H1 (cell line): ENCODE results near the gene SLC48A1. TPM values are rescaled to one million over a fixed set of nuclear protein-coding genes. Genes with fewer than 3 reads are reported as not detected.

Source experiments
- CTCF ChIA-PET: fragments of 300-600 bp; sonication (Branson Sonifier 250); formaldehyde crosslinking; loops from one replicate; lab custom pipeline; 2021; ENCODE audit not compliant: partially characterized antibody; lab: Charles Lee
- POLR2A ChIA-PET: fragments of 300-600 bp; sonication (Branson Sonifier 250); formaldehyde crosslinking; loops from one replicate; lab custom pipeline; 2021; ENCODE audit warnings: inconsistent platforms; ENCODE audit not compliant: partially characterized antibody; lab: Charles Lee
- DNase-seq, 2 experiments: peaks; one replicate each; pipeline versions ENCODE4 v3.0.0 to v3.0.0-alpha.2; 2010 to 2022; ENCODE audit warnings: low spot score in 2 of 2, low read depth in 1 of 2, mixed read lengths in 1 of 2
- FAIRE-seq: peaks from 2 replicates; lab custom pipeline; 2011; peaks lifted over from hg19 to GRCh38; lab: Jason Lieb, UNC
- H2AFZ ChIP-seq: 2 replicates; pipeline ENCODE4 v1.8.1; 2012; ENCODE audit warnings: low read length, inconsistent platforms
- H2AK5ac ChIP-seq: 2 replicates; pipeline ENCODE4 v1.6.1; 2013; ENCODE audit warnings: low read depth, low read length
- H2BK120ac ChIP-seq: replicated peaks from 2 replicates; pipeline ENCODE3; 2013; ENCODE audit warnings: low read depth, low read length, inconsistent platforms
- H2BK12ac ChIP-seq: 2 replicates; pipeline ENCODE4 v1.6.1; 2013; ENCODE audit warnings: low read depth, low read length
- H2BK15ac ChIP-seq: 2 replicates; pipeline ENCODE4 v1.6.1; 2013; ENCODE audit warnings: low read length
- H2BK20ac ChIP-seq: 2 replicates; pipeline ENCODE4 v1.6.1; 2013; ENCODE audit warnings: low read length
- H2BK5ac ChIP-seq: 2 replicates; pipeline ENCODE4 v1.6.1; 2013; ENCODE audit warnings: low read depth, low read length
- H3K14ac ChIP-seq: 2 replicates; pipeline ENCODE4 v1.6.1; 2013; ENCODE audit warnings: inconsistent platforms; ENCODE audit not compliant: insufficient read length
- H3K18ac ChIP-seq: 2 replicates; pipeline ENCODE4 v1.6.1; 2013; ENCODE audit warnings: low read length; ENCODE audit errors: extremely low read depth
- H3K23ac ChIP-seq: 2 replicates; pipeline ENCODE4 v1.6.1; 2013; ENCODE audit warnings: inconsistent platforms; ENCODE audit not compliant: insufficient read length
- H3K23me2 ChIP-seq: 2 replicates; pipeline ENCODE4 v1.6.1; 2013; ENCODE audit warnings: low read depth, low read length
- H3K27ac ChIP-seq: 2 replicates; pipeline ENCODE4 v1.6.1; 2011; ENCODE audit warnings: low read depth, low read length, inconsistent platforms
- H3K27me3 ChIP-seq, 4 experiments: replicated peaks in 1 of 4; 1 replicate in 1 of 4; 2 replicates in 3 of 4; pipeline versions ENCODE4 v1.6.1 to v1.8.1; 2011 to 2013; ENCODE audit warnings: low read length in 3 of 4, mild to moderate bottlenecking in 3 of 4, inconsistent platforms in 2 of 4, mixed read lengths in 2 of 4, moderate library complexity in 1 of 4; ENCODE audit not compliant: control insufficient read depth in 3 of 4, insufficient read depth in 3 of 4; ENCODE audit errors: extremely low read depth in 1 of 4
- H3K36me3 ChIP-seq, 4 experiments: 2 replicates each; pipeline versions ENCODE4 v1.6.1 to v1.8.1; 2011 to 2013; ENCODE audit warnings: mild to moderate bottlenecking in 4 of 4, low read length in 3 of 4, moderate library complexity in 2 of 4, control low read depth in 1 of 4, inconsistent platforms in 1 of 4; ENCODE audit not compliant: insufficient read depth in 4 of 4, control insufficient read depth in 2 of 4
- H3K4ac ChIP-seq: replicated peaks from 2 replicates; pipeline ENCODE3; 2013; ENCODE audit warnings: low read length, low read depth, mixed read lengths, inconsistent platforms; ENCODE audit not compliant: insufficient read length
- H3K4me1 ChIP-seq, 4 experiments: replicated peaks in 1 of 4; 1 replicate in 1 of 4; 2 replicates in 3 of 4; pipeline versions ENCODE4 v1.6.1 to v1.8.1; 2011 to 2013; ENCODE audit warnings: low read length in 3 of 4, inconsistent platforms in 2 of 4, mixed read lengths in 1 of 4; ENCODE audit not compliant: insufficient read depth in 4 of 4, control insufficient read depth in 3 of 4
- H3K4me2 ChIP-seq, 2 experiments: 2 replicates each; pipeline versions ENCODE4 v1.6.1 to v1.8.1; 2011 to 2013; ENCODE audit warnings: low read depth in 2 of 2, low read length in 2 of 2, control low read depth in 1 of 2, inconsistent platforms in 1 of 2, mild to moderate bottlenecking in 1 of 2; ENCODE audit not compliant: insufficient read depth in 1 of 2
- H3K4me3 ChIP-seq, 4 experiments: fragments of 200-600, 300-600 bp in 1 of 4; sonication (generic), shearing (Covaris generic), sonication (Bioruptor Twin) in 1 of 4; 2 replicates each; pipeline versions ENCODE4 v1.5.1 to v1.8.1; 2011 to 2016; ENCODE audit warnings: low read length in 4 of 4, low read depth in 3 of 4, control low read depth in 2 of 4, inconsistent platforms in 2 of 4, mild to moderate bottlenecking in 2 of 4, mixed read lengths in 1 of 4, moderate library complexity in 1 of 4; ENCODE audit not compliant: insufficient read depth in 2 of 4; ENCODE audit errors: extremely low read depth in 1 of 4
- H3K56ac ChIP-seq: replicated peaks from 2 replicates; pipeline ENCODE3; 2013; ENCODE audit warnings: low read depth, mild to moderate bottlenecking, mixed read lengths, low read length, inconsistent platforms; ENCODE audit not compliant: insufficient read length
- H3K79me1 ChIP-seq: 2 replicates; pipeline ENCODE4 v1.6.1; 2013; ENCODE audit warnings: low read depth, low read length, control low read depth
- H3K79me2 ChIP-seq, 2 experiments: 2 replicates each; pipeline versions ENCODE4 v1.6.1 to v1.8.1; 2012 to 2013; ENCODE audit warnings: low read length in 2 of 2, mild to moderate bottlenecking in 2 of 2, inconsistent platforms in 1 of 2; ENCODE audit not compliant: insufficient read depth in 2 of 2, control insufficient read depth in 1 of 2
- H3K9ac ChIP-seq, 4 experiments: replicated peaks in 1 of 4; 1 replicate in 1 of 4; 2 replicates in 3 of 4; pipeline versions ENCODE4 v1.6.1 to v1.8.1; 2011 to 2013; ENCODE audit warnings: low read depth in 3 of 4, low read length in 3 of 4, control low read depth in 2 of 4, mild to moderate bottlenecking in 2 of 4, moderate library complexity in 2 of 4, inconsistent platforms in 1 of 4; ENCODE audit errors: extremely low read depth in 1 of 4
- H3K9me3 ChIP-seq, 2 experiments: 2 replicates each; pipeline versions ENCODE4 v1.6.1 to v1.8.1; 2012 to 2013; ENCODE audit warnings: mild to moderate bottlenecking in 2 of 2, moderate library complexity in 2 of 2, control low read depth in 1 of 2, inconsistent platforms in 1 of 2, low read depth in 1 of 2, low read length in 1 of 2, mixed read lengths in 1 of 2; ENCODE audit not compliant: insufficient read depth in 2 of 2
- H4K20me1 ChIP-seq, 2 experiments: replicated peaks in 1 of 2; 2 replicates each; pipeline versions ENCODE3 to v1.8.1; 2011 to 2013; ENCODE audit warnings: inconsistent platforms in 2 of 2, low read length in 2 of 2, mild to moderate bottlenecking in 1 of 2; ENCODE audit not compliant: insufficient read depth in 2 of 2, control insufficient read depth in 1 of 2
- H4K5ac ChIP-seq: 2 replicates; pipeline ENCODE4 v1.6.1; 2013; ENCODE audit warnings: low read length, low read depth, mixed read lengths, inconsistent platforms; ENCODE audit not compliant: insufficient read length
- H4K8ac ChIP-seq: 2 replicates; pipeline ENCODE4 v1.8.0; 2013; ENCODE audit warnings: mild to moderate bottlenecking, moderate library complexity, low read length, inconsistent platforms; ENCODE audit not compliant: insufficient read depth; ENCODE audit errors: extremely low read depth
- H4K91ac ChIP-seq: replicated peaks from 2 replicates; pipeline ENCODE3; 2013; ENCODE audit warnings: low read length, mixed read lengths, inconsistent platforms; ENCODE audit not compliant: insufficient read length
- CEBPB ChIP-seq: IDR thresholded peaks from 2 replicates; pipeline ENCODE4 v1.6.1; 2012; ENCODE audit warnings: low read depth, low read length
- E2F6 ChIP-seq: IDR thresholded peaks from 2 replicates; pipeline ENCODE4 v1.6.1; 2012; ENCODE audit warnings: inconsistent platforms
- JUND ChIP-seq: IDR thresholded peaks from 2 replicates; pipeline ENCODE4 v1.6.1; 2011; ENCODE audit warnings: mild to moderate bottlenecking, improper control_type of control experiment, low read length
- RAD21 ChIP-seq, 2 experiments: IDR thresholded peaks in 1 of 2; conservative IDR thresholded peaks in 1 of 2; 2 replicates each; pipeline ENCODE4 v1.6.1; 2011; ENCODE audit warnings: low read depth in 2 of 2, low read length in 2 of 2, improper control_type of control experiment in 1 of 2, inconsistent platforms in 1 of 2, mild to moderate bottlenecking in 1 of 2, moderate library complexity in 1 of 2
- SIRT6 ChIP-seq: IDR thresholded peaks from one replicate; pipeline ENCODE4 v1.7.1; 2012; ENCODE audit warnings: low read length, inconsistent platforms
- TEAD4 ChIP-seq: IDR thresholded peaks from 2 replicates; pipeline ENCODE4 v1.6.1; 2012; ENCODE audit warnings: low read depth, low read length, inconsistent platforms, mixed read lengths
- WGBS, 2 experiments: shearing (Covaris generic) in 1 of 2; methylation state at CpG; one replicate each; pipeline versions ENCODE4 v1.1.6 to v1.1.7; 2013 to 2015; ENCODE audit warnings: low lambda C conversion rate in 2 of 2, mixed read lengths in 2 of 2, inconsistent platforms in 1 of 2, low coverage in 1 of 2, missing lambda C conversion rate in 1 of 2; ENCODE audit not compliant: insufficient replicate concordance in 2 of 2, insufficient coverage in 1 of 2, insufficient read length in 1 of 2; ENCODE audit errors: extremely low coverage in 1 of 2, missing lambda C conversion rate in 1 of 2; 5-methylcytosine and 5-hydroxymethylcytosine counted together
- polyA plus RNA-seq, 7 experiments: library from polyadenylated mRNA; depleted of rRNA in 3 of 7; stranded (reverse) in 5 of 7; unstranded in 2 of 7; fragments of >200 nt in 5 of 7; fragments of 200-250 nt in 2 of 7; gene quantifications; 1 replicate in 5 of 7; 2 replicates in 1 of 7; 4 replicates in 1 of 7; pipeline versions ENCODE4 v1.2.1 to v1.2.3, GENCODE V29; 2011 to 2013; ENCODE audit warnings: missing spikeins in 2 of 7, mixed read lengths in 2 of 7
- total RNA-seq: library from RNA; stranded (reverse); fragmentation: NEBNext Ultra II Directional; extraction: Animal tissue kit (Norgen Biotek cat#: 25700); gene quantifications from 2 replicates; pipeline ENCODE4 v1.2.1, GENCODE V29; 2021

SLC48A1 gene
- total and polyA plus RNA-seq, 2 of the 8 experiments (the other 6 are each of a cell fraction or from before 2014, with no cell fraction given), result 9.5 to 14.1 TPM

- POLR2A ChIA-PET, result interaction anchor here (0.7 to 2.6 kb wide), 4 partner anchors 9 to 205 kb away, joined by 3 to 9 read pairs (median 5); partner anchors contain the start of gene SLC48A1
- no peak overlapping the region for H3K27ac ChIP-seq
Observed at GRCh38 chr12:47763481-47764346, 9.3 kb upstream of the SLC48A1 start.

More at GRCh38 chr12:47763481-47764346, 9.3 kb upstream of the SLC48A1 start:
- Histone ChIP-seq H3K36me3 (no peaks in the 10 kb centered on the region), H4K8ac (no peak overlapping the region), H2BK120ac (no peak overlapping the region), H3K4me1 (peaks cover 2 to 8% (median 5%) of the 10 kb centered on the region in 4 experiments; a peak in 5 of 7 replicates), H3K56ac (no peak overlapping the region), H4K91ac (no peak overlapping the region), H3K4me3 (no peak overlapping the region), H3K4me2 (no peak overlapping the region), H2BK20ac (no peak overlapping the region), H4K20me1 (no peaks in the 10 kb centered on the region), H3K79me2 (no peaks in the 10 kb centered on the region), H3K9ac (no peak overlapping the region), H4K5ac (no peak overlapping the region), H3K23me2 (peaks cover 5% of the 10 kb centered on the region; the same call in 1 of the 2 replicates), H3K27me3 (peaks cover 0 to 2% (median 0%) of the 10 kb centered on the region in 4 experiments; a peak in 2 of 7 replicates), H3K9me3 (no peaks in the 10 kb centered on the region), H3K18ac (no peak overlapping the region; the same call in 1 of the 2 replicates), H3K14ac (no peak overlapping the region), H3K79me1 (no peaks in the 10 kb centered on the region), H2BK12ac (peak overlapping the region; percentile 76; the same call in 1 of the 2 replicates), H2BK15ac (no peak overlapping the region), H2AFZ (no peak overlapping the region), H3K23ac (no peak overlapping the region), H2AK5ac (no peak overlapping the region), H3K4ac (no peak overlapping the region), H2BK5ac (peak overlapping the region; percentile 40)
- FAIRE-seq (no peak), DNase-seq (no peak)
- TF ChIP-seq SIRT6 (no peak), CEBPB (no peak), JUND (no peak), TEAD4 (0 out of 2 replicates have a peak, but pooled peaks have one; percentile 27), RAD21 (IDR thresholded peaks at IDR 0.05 in 1 of 2, conservative IDR thresholded peaks at IDR 0.05 in 1 of 2; ENCODE audit: low read depth in 2 of 2, low read length in 2 of 2) (no peak), E2F6 (no peak)
- WGBS, 2 experiments, result 89% methylated on average over 8 of the region's 8 CpGs; no CpG with 5 or more reads in 1 of the 2 experiments
- CTCF ChIA-PET, result interaction anchor here (1.3 to 64.6 kb wide), 8 partner anchors 9 to 74 kb away, joined by 3 to 2442 read pairs (median 14); partner anchors contain the start of genes ENDOU and SLC48A1
